ENCODE data around the gene RPUSD2.

DNA sequence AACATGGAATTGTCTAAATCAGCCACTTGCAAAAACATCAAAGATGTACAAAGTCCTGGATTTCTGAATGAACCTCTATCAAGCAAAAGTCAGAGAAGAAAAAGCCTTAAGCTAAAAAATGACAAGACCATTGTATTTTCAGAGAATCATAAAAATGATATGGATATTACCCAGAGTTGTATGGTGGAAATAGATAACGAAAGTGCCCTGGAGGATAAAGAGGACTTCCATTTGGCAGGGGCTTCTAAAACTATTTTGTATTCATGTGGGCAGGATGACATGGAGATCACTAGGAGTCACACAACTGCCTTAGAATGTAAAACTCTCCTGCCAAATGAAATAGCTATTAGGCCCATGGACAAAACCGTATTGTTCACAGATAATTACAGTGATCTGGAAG is 54.3 kb downstream of the RPUSD2 start:
- TF ChIP-seq, protein P1, sequence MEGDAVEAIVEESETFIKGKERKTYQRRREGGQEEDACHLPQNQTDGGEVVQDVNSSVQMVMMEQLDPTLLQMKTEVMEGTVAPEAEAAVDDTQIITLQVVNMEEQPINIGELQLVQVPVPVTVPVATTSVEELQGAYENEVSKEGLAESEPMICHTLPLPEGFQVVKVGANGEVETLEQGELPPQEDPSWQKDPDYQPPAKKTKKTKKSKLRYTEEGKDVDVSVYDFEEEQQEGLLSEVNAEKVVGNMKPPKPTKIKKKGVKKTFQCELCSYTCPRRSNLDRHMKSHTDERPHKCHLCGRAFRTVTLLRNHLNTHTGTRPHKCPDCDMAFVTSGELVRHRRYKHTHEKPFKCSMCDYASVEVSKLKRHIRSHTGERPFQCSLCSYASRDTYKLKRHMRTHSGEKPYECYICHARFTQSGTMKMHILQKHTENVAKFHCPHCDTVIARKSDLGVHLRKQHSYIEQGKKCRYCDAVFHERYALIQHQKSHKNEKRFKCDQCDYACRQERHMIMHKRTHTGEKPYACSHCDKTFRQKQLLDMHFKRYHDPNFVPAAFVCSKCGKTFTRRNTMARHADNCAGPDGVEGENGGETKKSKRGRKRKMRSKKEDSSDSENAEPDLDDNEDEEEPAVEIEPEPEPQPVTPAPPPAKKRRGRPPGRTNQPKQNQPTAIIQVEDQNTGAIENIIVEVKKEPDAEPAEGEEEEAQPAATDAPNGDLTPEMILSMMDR (IDR thresholded peaks at IDR 0.05; ENCODE audit: insufficient read depth, low read length): no peak
- TF ChIP-seq, protein P2, sequence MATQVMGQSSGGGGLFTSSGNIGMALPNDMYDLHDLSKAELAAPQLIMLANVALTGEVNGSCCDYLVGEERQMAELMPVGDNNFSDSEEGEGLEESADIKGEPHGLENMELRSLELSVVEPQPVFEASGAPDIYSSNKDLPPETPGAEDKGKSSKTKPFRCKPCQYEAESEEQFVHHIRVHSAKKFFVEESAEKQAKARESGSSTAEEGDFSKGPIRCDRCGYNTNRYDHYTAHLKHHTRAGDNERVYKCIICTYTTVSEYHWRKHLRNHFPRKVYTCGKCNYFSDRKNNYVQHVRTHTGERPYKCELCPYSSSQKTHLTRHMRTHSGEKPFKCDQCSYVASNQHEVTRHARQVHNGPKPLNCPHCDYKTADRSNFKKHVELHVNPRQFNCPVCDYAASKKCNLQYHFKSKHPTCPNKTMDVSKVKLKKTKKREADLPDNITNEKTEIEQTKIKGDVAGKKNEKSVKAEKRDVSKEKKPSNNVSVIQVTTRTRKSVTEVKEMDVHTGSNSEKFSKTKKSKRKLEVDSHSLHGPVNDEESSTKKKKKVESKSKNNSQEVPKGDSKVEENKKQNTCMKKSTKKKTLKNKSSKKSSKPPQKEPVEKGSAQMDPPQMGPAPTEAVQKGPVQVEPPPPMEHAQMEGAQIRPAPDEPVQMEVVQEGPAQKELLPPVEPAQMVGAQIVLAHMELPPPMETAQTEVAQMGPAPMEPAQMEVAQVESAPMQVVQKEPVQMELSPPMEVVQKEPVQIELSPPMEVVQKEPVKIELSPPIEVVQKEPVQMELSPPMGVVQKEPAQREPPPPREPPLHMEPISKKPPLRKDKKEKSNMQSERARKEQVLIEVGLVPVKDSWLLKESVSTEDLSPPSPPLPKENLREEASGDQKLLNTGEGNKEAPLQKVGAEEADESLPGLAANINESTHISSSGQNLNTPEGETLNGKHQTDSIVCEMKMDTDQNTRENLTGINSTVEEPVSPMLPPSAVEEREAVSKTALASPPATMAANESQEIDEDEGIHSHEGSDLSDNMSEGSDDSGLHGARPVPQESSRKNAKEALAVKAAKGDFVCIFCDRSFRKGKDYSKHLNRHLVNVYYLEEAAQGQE (IDR thresholded peaks at IDR 0.05; ENCODE audit: insufficient replicate concordance, low read depth): no peak
- TF ChIP-seq POLR2AphosphoS5 (IDR thresholded peaks at IDR 0.05; ENCODE audit: low read depth): no peak
